Neural cell (in vitro differentiated cells): ENCODE measurements around the gene CEL.

Source experiments
- EP300 ChIP-seq: fragments of 450-650 bp; conservative IDR thresholded peaks from 2 replicates; pipeline ENCODE4 v1.6.1; 2014; ENCODE audit warnings: antibody characterized with exemption, mild to moderate bottlenecking, moderate library complexity; ENCODE audit not compliant: poor library complexity, severe bottlenecking
- TF ChIP-seq, protein P1 (sequence below): fragments of 450-650 bp; IDR thresholded peaks from 2 replicates; pipeline ENCODE4 v1.5.1; 2014; ENCODE audit warnings: antibody characterized with exemption, mild to moderate bottlenecking, moderate library complexity; ENCODE audit not compliant: poor library complexity, severe bottlenecking
- TF ChIP-seq, protein P2 (sequence below): IDR thresholded peaks from 2 replicates; pipeline ENCODE4 v1.6.1; 2012; ENCODE audit warnings: borderline replicate concordance

DNA sequence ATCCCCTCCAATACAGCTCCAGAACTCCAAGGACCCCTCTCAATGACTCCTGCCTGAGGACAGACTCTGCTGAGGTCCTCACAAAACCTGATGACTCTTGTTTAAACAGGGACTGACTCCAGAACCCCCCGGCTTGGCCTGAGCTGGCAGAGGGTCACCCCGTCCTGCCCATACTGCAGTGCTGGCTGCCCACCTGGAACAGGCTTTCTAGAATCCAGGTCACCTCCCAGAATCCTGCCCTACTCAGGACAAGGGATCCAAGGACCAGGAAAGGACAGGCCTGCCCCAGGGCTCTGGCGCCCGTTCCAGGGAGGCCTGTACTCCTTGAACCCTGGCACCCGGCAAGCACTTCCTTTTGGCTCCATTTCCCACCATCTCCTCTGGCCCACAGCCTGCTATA lies 37.1 kb downstream of the CEL start:
- TF ChIP-seq, protein P1, sequence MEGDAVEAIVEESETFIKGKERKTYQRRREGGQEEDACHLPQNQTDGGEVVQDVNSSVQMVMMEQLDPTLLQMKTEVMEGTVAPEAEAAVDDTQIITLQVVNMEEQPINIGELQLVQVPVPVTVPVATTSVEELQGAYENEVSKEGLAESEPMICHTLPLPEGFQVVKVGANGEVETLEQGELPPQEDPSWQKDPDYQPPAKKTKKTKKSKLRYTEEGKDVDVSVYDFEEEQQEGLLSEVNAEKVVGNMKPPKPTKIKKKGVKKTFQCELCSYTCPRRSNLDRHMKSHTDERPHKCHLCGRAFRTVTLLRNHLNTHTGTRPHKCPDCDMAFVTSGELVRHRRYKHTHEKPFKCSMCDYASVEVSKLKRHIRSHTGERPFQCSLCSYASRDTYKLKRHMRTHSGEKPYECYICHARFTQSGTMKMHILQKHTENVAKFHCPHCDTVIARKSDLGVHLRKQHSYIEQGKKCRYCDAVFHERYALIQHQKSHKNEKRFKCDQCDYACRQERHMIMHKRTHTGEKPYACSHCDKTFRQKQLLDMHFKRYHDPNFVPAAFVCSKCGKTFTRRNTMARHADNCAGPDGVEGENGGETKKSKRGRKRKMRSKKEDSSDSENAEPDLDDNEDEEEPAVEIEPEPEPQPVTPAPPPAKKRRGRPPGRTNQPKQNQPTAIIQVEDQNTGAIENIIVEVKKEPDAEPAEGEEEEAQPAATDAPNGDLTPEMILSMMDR: no peak
- TF ChIP-seq, protein P2, sequence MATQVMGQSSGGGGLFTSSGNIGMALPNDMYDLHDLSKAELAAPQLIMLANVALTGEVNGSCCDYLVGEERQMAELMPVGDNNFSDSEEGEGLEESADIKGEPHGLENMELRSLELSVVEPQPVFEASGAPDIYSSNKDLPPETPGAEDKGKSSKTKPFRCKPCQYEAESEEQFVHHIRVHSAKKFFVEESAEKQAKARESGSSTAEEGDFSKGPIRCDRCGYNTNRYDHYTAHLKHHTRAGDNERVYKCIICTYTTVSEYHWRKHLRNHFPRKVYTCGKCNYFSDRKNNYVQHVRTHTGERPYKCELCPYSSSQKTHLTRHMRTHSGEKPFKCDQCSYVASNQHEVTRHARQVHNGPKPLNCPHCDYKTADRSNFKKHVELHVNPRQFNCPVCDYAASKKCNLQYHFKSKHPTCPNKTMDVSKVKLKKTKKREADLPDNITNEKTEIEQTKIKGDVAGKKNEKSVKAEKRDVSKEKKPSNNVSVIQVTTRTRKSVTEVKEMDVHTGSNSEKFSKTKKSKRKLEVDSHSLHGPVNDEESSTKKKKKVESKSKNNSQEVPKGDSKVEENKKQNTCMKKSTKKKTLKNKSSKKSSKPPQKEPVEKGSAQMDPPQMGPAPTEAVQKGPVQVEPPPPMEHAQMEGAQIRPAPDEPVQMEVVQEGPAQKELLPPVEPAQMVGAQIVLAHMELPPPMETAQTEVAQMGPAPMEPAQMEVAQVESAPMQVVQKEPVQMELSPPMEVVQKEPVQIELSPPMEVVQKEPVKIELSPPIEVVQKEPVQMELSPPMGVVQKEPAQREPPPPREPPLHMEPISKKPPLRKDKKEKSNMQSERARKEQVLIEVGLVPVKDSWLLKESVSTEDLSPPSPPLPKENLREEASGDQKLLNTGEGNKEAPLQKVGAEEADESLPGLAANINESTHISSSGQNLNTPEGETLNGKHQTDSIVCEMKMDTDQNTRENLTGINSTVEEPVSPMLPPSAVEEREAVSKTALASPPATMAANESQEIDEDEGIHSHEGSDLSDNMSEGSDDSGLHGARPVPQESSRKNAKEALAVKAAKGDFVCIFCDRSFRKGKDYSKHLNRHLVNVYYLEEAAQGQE: no peak
- TF ChIP-seq EP300: no peak
